Retinal pigment epithelial cell (primary cell): ENCODE data around the gene TRAFD1.

Experiments used
- DNase-seq: peaks from one replicate; pipeline ENCODE4 v3.0.0-alpha.2; 2010; ENCODE audit warnings: low read depth
- H3K4me3 ChIP-seq: 2 replicates; pipeline ENCODE4 v1.5.1; 2011; ENCODE audit warnings: mild to moderate bottlenecking, low read length, control low read depth, moderate library complexity
- CTCF ChIP-seq: conservative IDR thresholded peaks from 2 replicates; pipeline ENCODE4 v1.5.1; 2011; ENCODE audit warnings: low read depth, low read length, control low read depth, inconsistent platforms

Gene TRAFD1

GRCh38 chr12:112196196-112196875 is 71.0 kb downstream of the TRAFD1 start:
- no peak for DNase-seq
- no peak for TF ChIP-seq CTCF
- no peak overlapping the region for H3K4me3 ChIP-seq

- H3K4me3 ChIP-seq: no peak overlapping the region
- peak; percentile 13 for DNase-seq
Measured at GRCh38 chr12:112198120-112198733, 72.9 kb downstream of the TRAFD1 start.

GRCh38 chr12:112199136-112199535 is 73.8 kb downstream of the TRAFD1 start:
- no peak overlapping the region for H3K4me3 ChIP-seq
- no peak for DNase-seq
- TF ChIP-seq CTCF: no peak

More at GRCh38 chr12:112198120-112198733, 72.9 kb downstream of the TRAFD1 start:
- peak; percentile 79 for TF ChIP-seq CTCF
